ENCODE results near the gene DSCAM.

DSCAM gene

GRCh38 chr21:40386294-40386911 lies 460.6 kb downstream of the DSCAM start:
- no peak for DNase-seq (ENCODE audit: low read depth)
- TF ChIP-seq CTCF (conservative IDR thresholded peaks at IDR 0.05; ENCODE audit: low read length), result peak; percentile 35
- H3K4me3 ChIP-seq (ENCODE audit: low read length), result no peak overlapping the region

GRCh38 chr21:40385883-40386282 lies 461.1 kb downstream of the DSCAM start:
- TF ChIP-seq CTCF (conservative IDR thresholded peaks at IDR 0.05; ENCODE audit: low read length), result no peak
- DNase-seq (ENCODE audit: low read depth), result no peak
- no peak overlapping the region for H3K4me3 ChIP-seq (ENCODE audit: low read length)

- no peak for DNase-seq (ENCODE audit: low read depth)
- no peak for TF ChIP-seq CTCF (conservative IDR thresholded peaks at IDR 0.05; ENCODE audit: low read length)
These were observed 463.0 kb downstream of the DSCAM start for GRCh38 chr21:40383951-40384350.

GRCh38 chr21:40381111-40381510 lies 465.8 kb downstream of the DSCAM start:
- DNase-seq (ENCODE audit: low read depth), result no peak
- no peak overlapping the region for H3K4me3 ChIP-seq (ENCODE audit: low read length)
- TF ChIP-seq CTCF (conservative IDR thresholded peaks at IDR 0.05; ENCODE audit: low read length), result no peak

More at GRCh38 chr21:40383951-40384350, 463.0 kb downstream of the DSCAM start:
- H3K4me3 ChIP-seq (ENCODE audit: low read length), result no peak overlapping the region

- no peak for TF ChIP-seq CTCF (conservative IDR thresholded peaks at IDR 0.05; ENCODE audit: low read length)
- DNase-seq (ENCODE audit: low read depth), result no peak
- no peak overlapping the region for H3K4me3 ChIP-seq (ENCODE audit: low read length)
These were observed 466.8 kb downstream of the DSCAM start for GRCh38 chr21:40379881-40380810.

- no peak for DNase-seq (ENCODE audit: low read depth)
- H3K4me3 ChIP-seq (ENCODE audit: low read length), result no peak overlapping the region
- no peak for TF ChIP-seq CTCF (conservative IDR thresholded peaks at IDR 0.05; ENCODE audit: low read length)
These were observed 469.8 kb downstream of the DSCAM start for GRCh38 chr21:40377135-40377534.

GRCh38 chr21:40373761-40374160 lies 473.2 kb downstream of the DSCAM start:
- no peak overlapping the region for H3K4me3 ChIP-seq (ENCODE audit: low read length)
- no peak for DNase-seq (ENCODE audit: low read depth)
- no peak for TF ChIP-seq CTCF (conservative IDR thresholded peaks at IDR 0.05; ENCODE audit: low read length)

Measured in AG10803 (cell line).